ENCODE measurements around the gene MAPT.
"Not testable (repeated sequence)": the region's sequence is repeated elsewhere in the genome, so short reads cannot be mapped to it uniquely, and the experiment has no call there.

MAPT gene

GRCh38 chr17:45931677-45932076 lies 37.3 kb downstream of the MAPT start:
- DNase-seq = no peak

GRCh38 chr17:45934044-45934979 lies 40.0 kb downstream of the MAPT start:
- no peak for DNase-seq

DNA sequence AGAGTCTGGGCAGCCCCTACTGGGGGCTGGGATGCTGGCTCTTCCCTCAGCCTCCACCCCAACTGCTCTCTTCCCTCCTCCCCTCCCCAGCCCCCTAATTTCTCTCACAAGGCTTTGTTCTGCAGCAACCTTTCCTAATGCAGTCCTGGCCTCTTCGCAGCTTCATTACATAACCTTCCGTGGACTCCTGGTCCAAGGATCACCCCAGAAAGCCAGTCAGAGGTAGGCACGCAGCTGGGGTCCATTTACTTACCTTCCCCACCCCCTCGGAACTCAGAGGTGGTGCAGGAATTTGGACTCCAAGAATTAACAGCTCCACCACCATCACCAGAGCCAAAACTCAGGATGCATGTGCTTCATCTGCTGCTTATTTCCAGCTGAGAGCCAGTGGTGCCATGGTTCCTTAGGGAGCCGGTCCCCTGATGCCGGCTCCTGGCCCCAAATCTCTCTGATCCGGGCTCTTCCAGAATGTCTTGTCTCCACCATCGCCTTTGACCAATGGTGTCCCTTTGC lies 40.9 kb downstream of the MAPT start:
- no peak for DNase-seq

DNA sequence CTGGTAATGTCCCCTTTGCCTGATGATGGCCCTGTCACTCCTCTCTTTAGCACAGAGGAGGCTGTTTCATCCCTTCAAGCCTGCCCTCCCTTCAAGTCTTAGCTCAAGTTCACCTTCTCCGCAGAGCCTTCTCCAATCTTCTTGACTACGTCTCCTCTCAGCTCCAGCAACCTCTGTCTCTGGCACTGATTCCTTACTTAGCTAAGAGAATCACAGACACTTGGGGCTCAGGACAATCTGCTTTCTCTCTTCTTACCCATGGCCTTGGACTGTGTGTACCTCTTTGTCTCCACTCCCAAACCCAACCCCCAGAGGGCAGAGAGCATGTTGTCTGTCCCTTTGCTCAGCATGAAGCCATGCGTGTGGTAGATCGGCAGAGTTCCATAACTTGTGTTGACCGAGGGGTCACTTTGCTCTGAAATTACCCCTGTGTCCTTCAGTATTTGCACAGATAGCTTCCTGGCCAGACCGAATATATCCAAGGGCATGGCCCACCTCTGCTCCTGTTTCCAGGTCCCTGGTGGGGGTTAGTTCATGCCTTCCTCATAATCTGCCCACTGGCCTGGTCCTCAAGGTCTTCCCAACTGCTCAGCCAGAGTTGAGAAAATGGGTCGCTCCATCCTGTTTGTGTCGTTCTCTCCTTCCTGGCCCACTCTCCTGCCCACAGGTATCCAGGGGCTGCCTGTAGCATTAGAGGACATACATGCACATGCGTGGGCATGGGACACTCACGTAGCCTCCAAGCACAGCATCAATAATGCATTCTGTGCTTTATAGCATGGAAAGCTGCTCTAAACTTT lies 41.6 kb downstream of the MAPT start:
- no peak for DNase-seq

DNA sequence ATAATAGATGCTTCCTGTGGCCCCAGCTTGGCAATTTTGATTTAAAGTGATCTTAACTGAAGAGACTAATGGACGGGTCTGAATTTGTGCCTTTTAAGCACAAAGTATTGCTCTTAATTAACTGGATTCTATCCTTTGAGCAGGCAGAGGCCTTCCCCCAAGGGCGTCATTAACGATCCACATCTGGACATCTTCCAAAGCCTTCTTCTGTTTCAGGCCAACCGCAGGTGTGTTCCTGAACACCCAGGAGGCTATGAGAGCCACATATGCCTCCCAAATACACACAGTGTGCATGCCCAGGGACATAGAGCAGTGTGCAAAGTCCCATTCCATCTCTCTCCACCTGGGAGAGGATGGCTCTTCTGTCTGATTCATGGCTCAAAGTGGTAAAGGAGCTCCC lies 42.3 kb downstream of the MAPT start:
- no peak for DNase-seq

DNA sequence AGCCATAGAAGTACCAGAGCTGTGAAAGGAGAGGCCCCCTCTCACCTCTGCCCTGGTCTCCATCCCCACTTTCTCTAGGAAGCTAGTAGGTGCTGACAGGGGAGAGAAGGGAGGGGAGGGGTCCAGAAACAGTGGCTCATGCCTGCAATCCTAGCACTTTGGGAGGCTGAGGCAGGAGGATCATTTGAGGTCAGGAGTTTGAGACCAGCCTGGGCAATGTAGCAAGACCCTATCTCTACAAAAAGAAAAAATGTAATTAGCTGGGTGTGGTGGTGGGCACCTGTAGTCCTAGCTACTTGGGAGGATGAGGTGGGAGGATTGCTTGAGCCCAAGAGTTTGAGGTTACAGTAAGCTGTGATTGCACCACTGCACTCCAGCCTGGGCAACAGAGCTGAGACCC lies 42.8 kb downstream of the MAPT start:
- not testable (repeated sequence) for DNase-seq

DNA sequence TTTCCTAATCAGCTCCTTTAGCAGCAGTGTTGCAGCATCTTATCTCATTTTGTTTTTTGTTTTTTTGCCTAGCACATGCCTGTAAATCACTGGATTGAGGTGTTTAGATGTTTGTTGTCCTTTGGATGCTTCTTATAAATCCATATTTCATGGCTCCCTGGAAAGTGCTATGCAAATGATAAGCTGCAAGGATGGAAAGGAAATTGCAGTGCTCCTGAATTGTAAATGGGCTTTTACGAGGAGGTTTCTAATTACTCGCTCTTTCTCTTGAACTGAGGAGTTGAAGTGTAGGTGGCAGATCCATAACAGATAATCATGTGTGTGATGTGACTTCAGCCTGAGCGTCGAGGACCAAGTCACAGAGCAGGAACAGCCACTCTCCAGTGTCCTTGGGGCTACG lies 45.0 kb downstream of the MAPT start:
- DNase-seq = no peak

- no peak for DNase-seq
Measured at GRCh38 chr17:45940293-45940692, 45.9 kb downstream of the MAPT start.

GRCh38 chr17:45940826-45941225 lies 46.5 kb downstream of the MAPT start:
- DNase-seq = no peak

DNA sequence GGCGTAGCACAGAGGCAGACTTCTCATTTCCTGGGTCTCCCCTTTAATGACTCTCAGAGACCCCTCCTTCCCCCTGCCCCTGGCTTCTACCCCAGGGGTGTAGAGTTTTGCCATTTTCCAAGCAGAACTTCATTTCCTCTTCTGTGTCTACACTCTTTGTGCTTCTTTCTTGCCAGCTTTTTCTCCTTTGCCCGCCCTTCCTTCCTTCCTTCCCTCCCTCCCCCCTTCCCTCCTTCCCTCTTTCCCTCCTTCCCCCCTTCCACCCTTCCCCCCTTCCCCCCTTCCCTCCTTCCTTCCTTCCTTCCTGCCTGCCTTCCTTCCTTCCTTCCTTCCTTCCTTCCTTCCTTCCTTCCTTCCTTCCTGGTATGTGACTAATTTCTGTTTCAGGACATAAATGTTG lies 47.0 kb downstream of the MAPT start:
- no peak for DNase-seq

DNA sequence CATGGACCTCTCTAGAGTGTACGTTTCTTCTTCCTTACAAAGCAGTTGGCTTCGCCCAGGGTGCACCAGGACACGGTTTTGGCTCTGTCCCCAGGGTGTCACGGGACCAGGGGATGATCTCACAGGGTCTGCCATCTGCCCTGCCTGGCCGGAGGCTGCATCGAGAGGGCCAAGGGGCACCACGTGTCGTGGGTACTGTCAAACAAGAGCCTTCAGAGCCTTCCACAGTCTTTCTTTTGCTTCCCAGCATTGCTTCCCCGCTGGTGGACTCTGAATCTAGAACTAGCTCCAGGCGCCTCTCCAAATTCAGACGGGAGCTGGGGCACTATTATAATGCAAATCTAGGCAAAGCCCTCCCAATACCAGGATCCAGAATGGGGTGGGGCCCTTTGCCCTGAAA lies 47.9 kb downstream of the MAPT start:
- no peak for DNase-seq

DNA sequence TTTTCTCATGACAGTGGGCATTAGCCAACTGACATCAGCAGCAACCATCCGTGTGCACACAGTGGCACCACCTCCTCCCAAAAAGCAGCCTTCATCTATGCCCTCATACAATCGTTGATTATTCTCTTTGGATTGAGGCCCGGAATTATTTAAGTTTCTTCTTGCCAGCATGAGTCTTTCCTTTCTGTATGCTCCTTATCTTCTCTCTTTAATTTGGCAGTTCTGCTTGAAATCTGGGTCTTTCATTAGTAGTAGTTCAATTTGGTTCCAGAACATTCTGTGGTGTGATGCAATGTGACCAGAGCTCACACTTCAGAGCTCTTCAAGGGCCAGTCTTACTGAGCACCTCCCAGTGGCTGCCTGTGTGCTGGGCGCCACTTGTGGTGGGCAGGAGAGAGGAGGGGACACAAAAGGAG lies 52.5 kb downstream of the MAPT start:
- no peak for DNase-seq

- DNase-seq = no peak
Measured at GRCh38 chr17:45948498-45948880, 54.1 kb downstream of the MAPT start.

DNA sequence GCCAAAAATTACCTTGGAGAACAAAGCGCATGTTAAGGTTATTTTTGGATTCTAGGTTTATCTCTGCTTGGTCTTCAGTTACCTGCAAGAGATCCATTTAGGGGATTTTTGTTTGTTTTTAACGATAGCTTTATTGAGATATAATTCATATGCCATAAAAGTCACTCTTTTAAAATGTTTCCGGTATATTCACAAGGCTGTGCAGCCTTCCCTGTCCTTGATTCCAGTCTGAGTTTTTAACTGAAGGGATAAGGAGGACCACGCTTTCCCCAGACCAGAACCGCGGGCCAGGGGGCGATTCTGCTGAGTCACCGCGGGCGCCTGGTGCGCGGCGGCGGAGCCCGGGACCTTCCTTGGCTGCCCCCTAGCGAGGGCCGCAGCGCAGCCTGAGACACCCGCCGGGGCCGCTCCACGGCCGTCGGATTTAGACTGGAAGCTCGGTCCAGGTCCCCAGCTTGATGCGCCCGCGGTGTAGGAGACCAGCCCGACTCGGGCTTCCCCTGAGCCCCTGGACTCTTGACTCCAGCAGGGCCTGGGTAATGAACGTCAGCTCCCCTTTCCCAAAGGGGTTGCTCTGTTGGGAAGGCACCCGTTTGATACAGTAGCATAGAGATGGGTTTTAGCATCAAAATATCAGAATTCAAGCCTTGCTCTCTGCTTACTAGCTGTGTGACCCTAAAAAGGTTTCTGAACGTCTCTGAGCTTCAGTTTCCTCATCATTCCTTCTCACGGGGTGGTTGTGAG lies 54.7 kb downstream of the MAPT start:
- DNase-seq = no peak

- DNase-seq = no peak
Measured at GRCh38 chr17:45949755-45950320, 55.5 kb downstream of the MAPT start.

DNA sequence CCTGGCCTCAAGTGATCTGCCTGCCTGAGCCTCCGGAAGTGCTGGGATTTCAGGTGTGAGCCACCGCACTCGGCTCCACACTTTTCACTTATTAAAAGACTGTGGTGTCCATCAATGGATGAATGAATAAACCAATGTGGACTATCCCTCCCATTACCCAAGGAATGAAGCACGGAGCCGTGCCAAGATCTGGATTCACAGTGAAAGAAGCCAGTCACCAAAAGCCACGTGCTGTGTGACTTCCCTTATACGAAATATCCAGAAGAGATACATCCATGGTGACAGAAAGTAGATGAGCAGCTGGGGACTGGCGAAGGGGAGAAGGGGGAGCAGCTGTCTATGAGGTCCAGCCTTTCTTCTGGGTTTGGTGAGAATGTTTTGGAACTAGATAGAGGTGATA lies 56.5 kb downstream of the MAPT start:
- DNase-seq = no peak

DNA sequence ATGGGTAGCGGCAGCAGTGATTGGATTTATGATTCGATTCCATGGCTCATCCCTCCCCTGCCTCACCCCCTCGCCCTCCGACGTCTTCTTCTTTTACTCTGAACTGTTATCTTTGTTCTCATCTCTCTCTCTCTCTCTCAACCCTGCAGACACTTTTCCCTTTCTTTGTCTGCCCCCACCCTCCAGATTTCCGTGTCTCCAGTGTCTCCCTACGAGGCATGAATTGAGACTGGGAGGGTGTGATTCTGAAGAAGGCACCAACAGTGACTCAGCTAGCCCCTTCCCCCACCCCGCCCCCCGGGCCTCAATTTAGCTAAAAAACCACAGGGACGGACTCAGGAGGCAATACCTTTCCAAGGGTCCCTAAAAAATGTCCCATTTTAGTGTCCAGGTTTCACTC lies 57.0 kb downstream of the MAPT start:
- no peak for DNase-seq

GRCh38 chr17:45951941-45952340 lies 57.6 kb downstream of the MAPT start:
- DNase-seq = no peak

GRCh38 chr17:45952814-45953320 lies 58.5 kb downstream of the MAPT start:
- no peak for DNase-seq

DNA sequence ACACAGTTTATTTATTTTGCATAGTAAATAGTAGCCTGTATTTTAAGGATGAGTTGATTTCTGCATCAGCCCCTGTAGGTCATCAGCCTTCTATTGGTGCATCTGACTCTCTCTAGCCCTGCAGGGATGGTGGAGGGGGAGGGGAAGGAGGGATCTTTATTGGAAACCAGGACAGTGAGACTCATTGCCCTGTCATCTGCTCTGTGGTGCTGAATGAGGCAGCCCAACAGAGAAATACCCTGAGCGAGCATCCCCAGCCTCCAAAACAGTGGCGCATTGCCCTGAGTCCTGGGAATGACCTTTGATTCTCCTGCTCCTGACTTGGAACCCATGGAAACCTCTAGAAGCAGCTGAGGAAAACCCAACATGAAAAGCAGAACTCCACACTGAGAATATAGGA lies 59.2 kb downstream of the MAPT start:
- DNase-seq = no peak

GRCh38 chr17:45954914-45955313 lies 60.6 kb downstream of the MAPT start:
- DNase-seq = no peak

GRCh38 chr17:45955326-45955725 lies 61.0 kb downstream of the MAPT start:
- no peak for DNase-seq

DNA sequence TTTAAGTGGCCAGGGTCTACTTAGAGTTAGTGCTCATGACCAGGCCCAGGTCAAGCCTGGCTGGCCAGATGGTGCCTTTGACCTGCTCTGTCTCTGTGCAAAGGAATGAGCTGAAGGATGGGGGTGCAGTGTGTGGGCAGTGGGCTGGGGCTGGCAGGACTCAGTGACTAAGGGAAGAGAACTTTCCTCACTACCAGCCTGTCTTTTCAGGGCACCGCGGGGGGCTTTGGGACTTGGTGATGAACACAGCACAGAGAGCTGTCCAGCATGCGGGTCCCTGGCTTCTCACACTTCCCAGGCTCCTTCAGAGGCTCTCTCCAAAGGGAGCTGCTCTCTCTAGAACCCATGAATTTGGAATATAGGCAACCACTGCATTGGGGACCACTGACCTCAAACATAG lies 61.7 kb downstream of the MAPT start:
- no peak for DNase-seq

Data from NCI-H2227 treated with DMSO at 0.1 percent for 48 hours (cell line).